MM.1S (cell line): ENCODE data around the gene EXOC2.

Experiments
- CTCF ChIP-seq: fragments of 300-600 bp; sonication (generic); IDR thresholded peaks from 2 replicates; pipeline ENCODE4 v1.5.1; 2016; ENCODE audit warnings: antibody characterized with exemption, low read length, mixed read lengths
- EZH2 ChIP-seq: fragments of 300-600 bp; sonication (generic); optimal IDR thresholded peaks from 2 replicates; pipeline ENCODE3; 2017; ENCODE audit warnings: low read depth, mild to moderate bottlenecking, antibody characterized with exemption, low read length, mixed read lengths
- EZH2phosphoT487 ChIP-seq: fragments of 300-600 bp; sonication (generic); IDR thresholded peaks from 2 replicates; pipeline ENCODE4 v1.6.1; 2018; ENCODE audit warnings: antibody characterized with exemption, low read length

GRCh38 chr6:709471-710056 lies 16.6 kb upstream of the EXOC2 start:
- TF ChIP-seq CTCF: no peak
- TF ChIP-seq EZH2phosphoT487: no peak
- TF ChIP-seq EZH2: no peak
